ENCODE measurements around the gene PRRG4. TPM values are rescaled to one million over a fixed set of nuclear protein-coding genes. Genes with fewer than 3 reads are reported as not detected.

Gene PRRG4
- total and polyA plus RNA-seq, 2 donors (not counting 3 experiments of a cell fraction or from before 2014, with no cell fraction given): 0.09 TPM; not detected in 1

GRCh38 chr11:32792111-32792947 is 37.4 kb upstream of the PRRG4 start:
- no peaks in the 10 kb centered on the region for H3K9me3 ChIP-seq (replicated peaks; ENCODE audit: control insufficient read depth, insufficient read depth, low read length)
- H3K4me3 ChIP-seq (replicated peaks in 1 of 3; ENCODE audit: insufficient read depth in 1 of 3, low read depth in 1 of 3, low read length in 3 of 3): no peak overlapping the region
- dilution Hi-C loops (cut with MboI; ENCODE audit: extremely low pct_ligation_motif_present, low sequenced_read_pairs): no loop called here
- no peak overlapping the region for H3K9ac ChIP-seq (replicated peaks; ENCODE audit: extremely low read depth, insufficient read depth, low read length)
- no TSS peak for BruUV-seq (replicated peaks)
- H3K36me3 ChIP-seq (ENCODE audit: control insufficient read depth in 2 of 2, extremely low read depth in 1 of 2, insufficient read depth in 2 of 2, low read length in 2 of 2): no peaks in the 10 kb centered on the region
- H3K27me3 ChIP-seq (ENCODE audit: control insufficient read depth in 2 of 2, insufficient read depth in 2 of 2, low read length in 2 of 2): peaks cover 5 to 26% of the 10 kb centered on the region in 2 experiments
- H2AFZ ChIP-seq (ENCODE audit: low read depth, low read length): no peak overlapping the region
- H3K79me2 ChIP-seq (ENCODE audit: control insufficient read depth, insufficient read depth, low read length): no peaks in the 10 kb centered on the region
- peak overlapping the region; percentile 66 for H3K4me2 ChIP-seq (ENCODE audit: insufficient read depth, low read length)
- H3K27ac ChIP-seq (ENCODE audit: insufficient read depth, low read depth, low read length): no peak overlapping the region
- intact Hi-C loops (cut with micrococcal nuclease): loop anchor here (1.0 to 5.0 kb wide), 3 partner anchors 44 to 469 kb away; partner anchors contain the start of gene EIF3M
- no peak for TF ChIP-seq JUN (IDR thresholded peaks at IDR 0.05; ENCODE audit: borderline replicate concordance, insufficient read depth, insufficient read length, low read depth)
- TF ChIP-seq EZH2 (IDR thresholded peaks at IDR 0.05; ENCODE audit: borderline replicate concordance, low read depth, low read length, severe bottlenecking): no peak
- no peak for TF ChIP-seq POLR2AphosphoS5 (IDR thresholded peaks at IDR 0.05; ENCODE audit: insufficient read depth, low read depth, low read length)
- TF ChIP-seq MAX (IDR thresholded peaks at IDR 0.05; ENCODE audit: insufficient read depth, insufficient read length): no peak
- no peak for TF ChIP-seq POLR2A (IDR thresholded peaks at IDR 0.05; ENCODE audit: low read depth, low read length)
- TF ChIP-seq MYC (IDR thresholded peaks at IDR 0.05; ENCODE audit: low read depth, low read length): no peak
- TF ChIP-seq FOS (IDR thresholded peaks at IDR 0.05; ENCODE audit: borderline replicate concordance, insufficient read depth, low read length): no peak
- TF ChIP-seq GATA2 (IDR thresholded peaks at IDR 0.05; ENCODE audit: insufficient read depth, insufficient read length, low read depth, low read length): no peak
- TF ChIP-seq, protein P1, sequence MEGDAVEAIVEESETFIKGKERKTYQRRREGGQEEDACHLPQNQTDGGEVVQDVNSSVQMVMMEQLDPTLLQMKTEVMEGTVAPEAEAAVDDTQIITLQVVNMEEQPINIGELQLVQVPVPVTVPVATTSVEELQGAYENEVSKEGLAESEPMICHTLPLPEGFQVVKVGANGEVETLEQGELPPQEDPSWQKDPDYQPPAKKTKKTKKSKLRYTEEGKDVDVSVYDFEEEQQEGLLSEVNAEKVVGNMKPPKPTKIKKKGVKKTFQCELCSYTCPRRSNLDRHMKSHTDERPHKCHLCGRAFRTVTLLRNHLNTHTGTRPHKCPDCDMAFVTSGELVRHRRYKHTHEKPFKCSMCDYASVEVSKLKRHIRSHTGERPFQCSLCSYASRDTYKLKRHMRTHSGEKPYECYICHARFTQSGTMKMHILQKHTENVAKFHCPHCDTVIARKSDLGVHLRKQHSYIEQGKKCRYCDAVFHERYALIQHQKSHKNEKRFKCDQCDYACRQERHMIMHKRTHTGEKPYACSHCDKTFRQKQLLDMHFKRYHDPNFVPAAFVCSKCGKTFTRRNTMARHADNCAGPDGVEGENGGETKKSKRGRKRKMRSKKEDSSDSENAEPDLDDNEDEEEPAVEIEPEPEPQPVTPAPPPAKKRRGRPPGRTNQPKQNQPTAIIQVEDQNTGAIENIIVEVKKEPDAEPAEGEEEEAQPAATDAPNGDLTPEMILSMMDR (IDR thresholded peaks at IDR 0.05; ENCODE audit: extremely low read depth in 1 of 2, insufficient read depth in 1 of 2, low read depth in 1 of 2, low read length in 2 of 2): no peak
- no peaks in the 10 kb centered on the region for H4K20me1 ChIP-seq (replicated peaks; ENCODE audit: control insufficient read depth, extremely low read depth, insufficient read depth, low read length)
- DNase-seq (ENCODE audit: low read depth, low spot score): no peak
- ChIA-PET POLR2A (no interaction called here), CTCF (interaction anchor here (0.9 to 3.3 kb wide), 12 partner anchors 10 to 1037 kb away, joined by 3 to 37 read pairs (median 4); no protein-coding TSS in a partner anchor)
- H3K9me1 ChIP-seq (replicated peaks; ENCODE audit: control insufficient read depth, extremely low read depth, insufficient read depth, low read length): no peaks in the 10 kb centered on the region
- no peaks in the 10 kb centered on the region for H3K4me1 ChIP-seq (ENCODE audit: control insufficient read depth, extremely low read depth, insufficient read depth, low read length)
- FAIRE-seq: no peak
